Left forelimb (tissue), 1 donor: ENCODE results near the gene GTPBP6.

Experiments used
- DNase-seq: peaks from one replicate; pipeline ENCODE4 v3.0.0-alpha.2; 2018; ENCODE audit warnings: low spot score

Gene GTPBP6

GRCh38 chrX:318739-319578 is at the start of gene GTPBP6:
Gene GTPBP6, minus strand, starts transcription at chrX:318796. Its CDS starts 9 bp downstream, at chrX:318787.
- DNase-seq, result peak; percentile 100

- DNase-seq, result no peak
These were observed 49.3 kb upstream of the GTPBP6 start for GRCh38 chrX:367866-368265.

- DNase-seq, result no peak
These were observed 48.8 kb upstream of the GTPBP6 start for GRCh38 chrX:367349-367748.

GRCh38 chrX:363621-364375 is 45.2 kb upstream of the GTPBP6 start:
- no peak for DNase-seq

- DNase-seq, result no peak
These were observed 44.5 kb upstream of the GTPBP6 start for GRCh38 chrX:362937-363620.

GRCh38 chrX:362351-362750 is 43.8 kb upstream of the GTPBP6 start:
- no peak for DNase-seq

GRCh38 chrX:361231-362145 is 42.9 kb upstream of the GTPBP6 start:
- no peak for DNase-seq

- DNase-seq, result no peak
These were observed 42.0 kb upstream of the GTPBP6 start for GRCh38 chrX:360496-361150.

GRCh38 chrX:358651-359143 is 40.1 kb upstream of the GTPBP6 start:
- DNase-seq, result no peak

GRCh38 chrX:357693-358471 is 39.3 kb upstream of the GTPBP6 start:
- no peak for DNase-seq

- DNase-seq, result no peak
These were observed 38.6 kb upstream of the GTPBP6 start for GRCh38 chrX:357035-357692.

GRCh38 chrX:356385-357034 is 37.9 kb upstream of the GTPBP6 start:
- DNase-seq, result no peak

GRCh38 chrX:355329-356050 is 36.9 kb upstream of the GTPBP6 start:
- DNase-seq, result no peak

- DNase-seq, result no peak
These were observed 35.3 kb upstream of the GTPBP6 start for GRCh38 chrX:353566-354535.

GRCh38 chrX:352582-353314 is 34.2 kb upstream of the GTPBP6 start:
- DNase-seq, result no peak

- DNase-seq, result no peak
These were observed 33.6 kb upstream of the GTPBP6 start for GRCh38 chrX:352181-352580.
